RWPE2 (cell line): Measurements from ENCODE around the gene B4GALT3.

Source experiments
- ATAC-seq: fragments of 200-7000 bp; cut with Tn5 transposase; 3 replicates; pipeline ENCODE4 v1.9.1; 2021; ENCODE audit warnings: low read depth
- DNase-seq: peaks from one replicate; pipeline ENCODE4 v3.0.0-alpha.2; 2020; ENCODE audit warnings: low spot score
- H3K27ac ChIP-seq: fragments of 450-650 bp; 2 replicates; pipeline ENCODE4 v1.5.1; 2017; ENCODE audit warnings: mild to moderate bottlenecking; ENCODE audit not compliant: poor library complexity, severe bottlenecking
- H3K27me3 ChIP-seq: fragments of 250-450 bp; sonication (Bioruptor Pico); 2 replicates; pipeline ENCODE4 v1.5.1; 2021; ENCODE audit warnings: mild to moderate bottlenecking, moderate library complexity; ENCODE audit not compliant: insufficient read depth, poor library complexity, severe bottlenecking
- H3K36me3 ChIP-seq: fragments of 250-450 bp; sonication (Bioruptor Pico); 2 replicates; pipeline ENCODE4 v1.5.1; 2020; ENCODE audit warnings: low read depth, mild to moderate bottlenecking, moderate library complexity
- H3K4me1 ChIP-seq: fragments of 250-450 bp; sonication (Bioruptor Pico); 2 replicates; pipeline ENCODE4 v1.5.1; 2021; ENCODE audit warnings: mild to moderate bottlenecking, moderate library complexity; ENCODE audit not compliant: insufficient read depth, poor library complexity, severe bottlenecking
- H3K4me3 ChIP-seq: fragments of 250-450 bp; sonication (Bioruptor Pico); 2 replicates; pipeline ENCODE4 v1.5.1; 2021; ENCODE audit warnings: mild to moderate bottlenecking, moderate library complexity; ENCODE audit not compliant: severe bottlenecking
- H3K9me3 ChIP-seq: fragments of 250-450 bp; sonication (Bioruptor Pico); 2 replicates; pipeline ENCODE4 v1.5.1; 2021; ENCODE audit warnings: mild to moderate bottlenecking, moderate library complexity; ENCODE audit not compliant: severe bottlenecking
- TF ChIP-seq, protein P1 (sequence below): fragments of 450-650 bp; IDR thresholded peaks from one replicate; pipeline ENCODE4 v1.5.1; 2017; ENCODE audit warnings: mild to moderate bottlenecking, moderate library complexity; ENCODE audit not compliant: poor library complexity, severe bottlenecking

Gene B4GALT3

DNA sequence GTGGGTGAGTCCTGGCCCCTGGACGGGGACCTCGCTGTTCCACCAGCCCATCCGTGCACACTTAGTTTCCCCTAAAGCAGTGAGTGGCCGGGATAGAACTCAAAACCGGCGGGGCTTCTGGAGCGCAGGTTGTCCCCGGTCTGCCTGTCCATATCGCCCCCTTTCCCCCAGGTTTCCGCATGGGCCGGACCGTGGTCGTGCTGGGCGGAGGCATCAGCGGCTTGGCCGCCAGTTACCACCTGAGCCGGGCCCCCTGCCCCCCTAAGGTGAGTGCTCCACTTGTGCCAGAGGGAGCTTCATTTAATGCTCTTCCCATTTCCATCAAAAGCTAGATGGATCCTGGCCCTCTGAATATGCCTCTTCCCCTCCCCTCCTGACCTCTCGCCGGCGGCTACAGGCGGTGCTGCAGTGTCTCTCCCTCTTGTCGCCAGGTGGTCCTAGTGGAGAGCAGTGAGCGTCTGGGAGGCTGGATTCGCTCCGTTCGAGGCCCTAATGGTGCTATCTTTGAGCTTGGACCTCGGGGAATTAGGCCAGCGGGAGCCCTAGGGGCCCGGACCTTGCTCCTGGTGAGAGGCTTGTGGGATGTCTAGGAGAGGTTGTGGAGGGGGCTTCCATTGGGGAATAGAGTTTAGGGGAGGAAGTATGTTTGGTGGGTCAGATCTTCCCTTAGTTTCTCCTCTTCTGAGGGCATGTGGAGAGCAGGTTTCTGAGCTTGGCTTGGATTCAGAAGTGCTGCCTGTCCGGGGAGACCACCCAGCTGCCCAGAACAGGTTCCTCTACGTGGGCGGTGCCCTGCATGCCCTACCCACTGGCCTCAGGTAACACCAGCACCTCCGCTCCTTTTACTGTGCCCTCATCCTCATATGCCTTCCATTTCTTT, 10.4 kb downstream of the B4GALT3 start:
- Histone ChIP-seq H3K9me3 (no peaks in the 10 kb centered on the region), H3K27me3 (no peaks in the 10 kb centered on the region), H3K36me3 (peaks cover 26% of the 10 kb centered on the region), H3K27ac (peak overlapping the region; percentile 28), H3K4me1 (no peaks in the 10 kb centered on the region), H3K4me3 (peak overlapping the region; percentile 61)
- no peak; the same call in 2 of the 3 replicates for ATAC-seq
- TF ChIP-seq, protein P1, sequence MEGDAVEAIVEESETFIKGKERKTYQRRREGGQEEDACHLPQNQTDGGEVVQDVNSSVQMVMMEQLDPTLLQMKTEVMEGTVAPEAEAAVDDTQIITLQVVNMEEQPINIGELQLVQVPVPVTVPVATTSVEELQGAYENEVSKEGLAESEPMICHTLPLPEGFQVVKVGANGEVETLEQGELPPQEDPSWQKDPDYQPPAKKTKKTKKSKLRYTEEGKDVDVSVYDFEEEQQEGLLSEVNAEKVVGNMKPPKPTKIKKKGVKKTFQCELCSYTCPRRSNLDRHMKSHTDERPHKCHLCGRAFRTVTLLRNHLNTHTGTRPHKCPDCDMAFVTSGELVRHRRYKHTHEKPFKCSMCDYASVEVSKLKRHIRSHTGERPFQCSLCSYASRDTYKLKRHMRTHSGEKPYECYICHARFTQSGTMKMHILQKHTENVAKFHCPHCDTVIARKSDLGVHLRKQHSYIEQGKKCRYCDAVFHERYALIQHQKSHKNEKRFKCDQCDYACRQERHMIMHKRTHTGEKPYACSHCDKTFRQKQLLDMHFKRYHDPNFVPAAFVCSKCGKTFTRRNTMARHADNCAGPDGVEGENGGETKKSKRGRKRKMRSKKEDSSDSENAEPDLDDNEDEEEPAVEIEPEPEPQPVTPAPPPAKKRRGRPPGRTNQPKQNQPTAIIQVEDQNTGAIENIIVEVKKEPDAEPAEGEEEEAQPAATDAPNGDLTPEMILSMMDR = no peak
- DNase-seq = no peak

DNA sequence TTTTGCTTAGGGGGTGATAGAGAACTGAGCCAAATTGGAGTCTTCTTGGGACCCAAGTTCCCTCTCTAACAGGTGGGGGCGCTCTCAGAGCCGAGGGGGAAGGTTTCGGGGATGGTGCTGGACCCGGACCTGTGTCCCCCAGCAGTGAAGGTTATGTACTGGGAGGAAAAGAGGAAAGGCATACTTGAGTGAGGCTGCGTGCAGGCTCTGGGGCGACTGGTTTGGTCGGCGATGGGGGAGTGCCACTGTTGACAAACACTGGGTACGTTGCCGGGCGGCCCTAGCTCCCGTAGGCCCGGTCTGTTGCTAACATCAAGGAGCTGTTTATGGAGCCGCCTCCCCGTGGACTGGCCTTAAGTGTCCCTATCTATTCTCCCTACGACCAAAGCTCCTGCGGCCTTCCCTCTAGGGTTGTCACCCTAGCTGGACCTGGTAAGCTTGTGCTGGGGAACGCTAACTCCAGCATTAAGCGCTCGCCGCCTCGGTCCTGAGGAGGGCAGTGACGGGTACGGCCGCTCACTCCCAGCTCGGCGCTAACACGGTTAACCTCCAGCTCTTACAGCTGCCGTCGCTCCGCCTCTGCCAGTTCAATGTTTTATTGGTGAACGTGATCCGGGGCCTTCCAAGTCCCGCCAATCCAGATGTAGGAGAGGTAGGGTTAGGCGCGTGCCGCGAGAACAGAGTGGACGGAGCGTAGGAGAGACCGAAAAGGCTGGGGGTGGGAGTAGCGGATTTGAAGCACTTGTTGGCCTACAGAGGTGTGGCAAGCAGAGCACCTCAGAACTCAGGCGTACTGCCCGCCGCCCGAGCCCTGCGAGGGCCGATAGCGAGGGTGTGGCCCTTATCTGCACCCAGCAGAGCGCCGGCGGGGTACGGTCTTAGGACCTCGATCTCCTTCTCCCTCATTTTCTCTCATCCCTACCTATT, 11.3 kb downstream of the B4GALT3 start, which contains the start of gene PPOX:
PPOX (plus strand) TSS at position 685 of the 927 bp plus-strand sequence. CDS start 422 bp downstream, outside the sequence.
- Histone ChIP-seq H3K27ac (peak within 1 kb of the TSS; percentile 28), H3K27me3 (no peaks in the 10 kb centered on the region), H3K9me3 (no peaks in the 10 kb centered on the region), H3K4me1 (no peaks in the 10 kb centered on the region), H3K36me3 (peaks cover 21% of the 10 kb centered on the region), H3K4me3 (peak within 1 kb of the TSS; percentile 61)
- TF ChIP-seq, protein P1 = peak; percentile 46
- ATAC-seq = peak; percentile 95
- peak; percentile 97 for DNase-seq

DNA sequence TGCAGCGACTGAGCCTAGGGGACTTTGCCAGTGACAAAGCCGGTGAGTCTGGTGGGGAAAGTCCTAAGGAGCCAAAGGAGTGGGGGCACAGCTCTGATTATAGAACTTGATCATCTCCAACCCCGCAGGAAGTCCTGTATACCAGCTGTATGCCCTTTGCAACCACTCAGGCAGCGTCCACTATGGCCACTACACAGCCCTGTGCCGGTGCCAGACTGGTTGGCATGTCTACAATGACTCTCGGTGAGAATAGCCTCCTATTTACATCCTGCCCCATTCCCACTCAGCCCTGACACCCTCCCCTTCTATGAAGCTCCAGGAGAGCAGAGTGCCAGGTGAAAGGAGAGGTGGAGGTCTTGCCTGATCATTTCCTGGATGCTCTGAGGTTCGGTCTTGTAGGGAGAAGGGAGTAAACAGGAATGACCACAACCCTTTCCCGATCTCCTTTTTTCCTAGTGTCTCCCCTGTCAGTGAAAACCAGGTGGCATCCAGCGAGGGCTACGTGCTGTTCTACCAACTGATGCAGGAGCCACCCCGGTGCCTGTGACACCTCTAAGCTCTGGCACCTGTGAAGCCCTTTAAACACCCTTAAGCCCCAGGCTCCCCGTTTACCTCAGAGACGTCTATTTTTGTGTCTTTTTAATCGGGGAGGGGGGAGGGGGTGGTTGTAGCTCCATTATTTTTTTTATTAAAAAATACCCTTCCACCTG, 12.3 kb downstream of the B4GALT3 start:
- DNase-seq (no peak), ATAC-seq (no peak)
- Histone ChIP-seq H3K9me3 (no peaks in the 10 kb centered on the region), H3K36me3 (peaks cover 20% of the 10 kb centered on the region), H3K27me3 (no peaks in the 10 kb centered on the region), H3K4me3 (no peak overlapping the region), H3K4me1 (no peaks in the 10 kb centered on the region), H3K27ac (peak overlapping the region; percentile 28)
- TF ChIP-seq, protein P1 = no peak

DNA sequence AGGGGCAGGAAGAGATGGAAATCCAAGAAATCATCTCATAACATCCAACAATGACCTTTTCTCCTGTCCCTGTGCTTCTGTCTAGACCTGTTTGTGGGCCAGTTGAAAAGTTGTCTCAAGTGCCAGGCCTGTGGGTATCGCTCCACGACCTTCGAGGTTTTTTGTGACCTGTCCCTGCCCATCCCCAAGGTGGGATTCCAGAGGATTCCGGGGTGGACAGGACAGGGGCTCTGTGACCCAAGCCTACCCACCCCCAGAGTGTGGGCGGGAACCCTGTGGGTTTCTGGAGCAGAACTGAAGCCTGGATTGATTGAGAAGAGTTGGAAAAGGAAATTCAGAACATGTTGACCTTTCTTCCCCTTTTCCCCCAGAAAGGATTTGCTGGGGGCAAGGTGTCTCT, 13.5 kb downstream of the B4GALT3 start:
- Histone ChIP-seq H3K4me1 (no peaks in the 10 kb centered on the region), H3K27ac (no peak overlapping the region), H3K4me3 (no peak overlapping the region), H3K9me3 (no peaks in the 10 kb centered on the region), H3K27me3 (no peaks in the 10 kb centered on the region), H3K36me3 (peaks cover 20% of the 10 kb centered on the region)
- DNase-seq = no peak
- no peak for ATAC-seq
- TF ChIP-seq, protein P1 = no peak
